ENCODE results near the gene METTL2B. TPM values are rescaled to one million over a fixed set of nuclear protein-coding genes. Genes with fewer than 3 reads are reported as not detected.
"Not testable (repeated sequence)": the region's sequence is repeated elsewhere in the genome, so short reads cannot be mapped to it uniquely, and the experiment has no call there.

The METTL2B gene
- total RNA-seq, 1 experiment from 2014 or later = 37.2 TPM

- H3K27me3 ChIP-seq (replicated peaks); H3K4me3 ChIP-seq; H3K27ac ChIP-seq; H3K9me3 ChIP-seq (replicated peaks); H3K4me1 ChIP-seq (replicated peaks); H3K36me3 ChIP-seq: not testable (repeated sequence)
- peak; percentile 14 to 48 for DNase-seq (ENCODE audit: low read depth in 1 of 2, low spot score in 2 of 2)
Observed at GRCh38 chr7:128525584-128525983, 49.0 kb downstream of the METTL2B start.

GRCh38 chr7:128526062-128526466 lies 49.5 kb downstream of the METTL2B start:
- DNase-seq (ENCODE audit: low read depth in 1 of 2, low spot score in 2 of 2); H3K27ac ChIP-seq; H3K4me1 ChIP-seq (replicated peaks); H3K4me3 ChIP-seq; H3K9me3 ChIP-seq (replicated peaks); H3K36me3 ChIP-seq; H3K27me3 ChIP-seq (replicated peaks): not testable (repeated sequence)

- H3K4me3 ChIP-seq; DNase-seq (ENCODE audit: low read depth in 1 of 2, low spot score in 2 of 2); H3K36me3 ChIP-seq; H3K4me1 ChIP-seq (replicated peaks); H3K27me3 ChIP-seq (replicated peaks); H3K27ac ChIP-seq; H3K9me3 ChIP-seq (replicated peaks): not testable (repeated sequence)
Observed at GRCh38 chr7:128529191-128529590, 52.6 kb downstream of the METTL2B start.

DNA sequence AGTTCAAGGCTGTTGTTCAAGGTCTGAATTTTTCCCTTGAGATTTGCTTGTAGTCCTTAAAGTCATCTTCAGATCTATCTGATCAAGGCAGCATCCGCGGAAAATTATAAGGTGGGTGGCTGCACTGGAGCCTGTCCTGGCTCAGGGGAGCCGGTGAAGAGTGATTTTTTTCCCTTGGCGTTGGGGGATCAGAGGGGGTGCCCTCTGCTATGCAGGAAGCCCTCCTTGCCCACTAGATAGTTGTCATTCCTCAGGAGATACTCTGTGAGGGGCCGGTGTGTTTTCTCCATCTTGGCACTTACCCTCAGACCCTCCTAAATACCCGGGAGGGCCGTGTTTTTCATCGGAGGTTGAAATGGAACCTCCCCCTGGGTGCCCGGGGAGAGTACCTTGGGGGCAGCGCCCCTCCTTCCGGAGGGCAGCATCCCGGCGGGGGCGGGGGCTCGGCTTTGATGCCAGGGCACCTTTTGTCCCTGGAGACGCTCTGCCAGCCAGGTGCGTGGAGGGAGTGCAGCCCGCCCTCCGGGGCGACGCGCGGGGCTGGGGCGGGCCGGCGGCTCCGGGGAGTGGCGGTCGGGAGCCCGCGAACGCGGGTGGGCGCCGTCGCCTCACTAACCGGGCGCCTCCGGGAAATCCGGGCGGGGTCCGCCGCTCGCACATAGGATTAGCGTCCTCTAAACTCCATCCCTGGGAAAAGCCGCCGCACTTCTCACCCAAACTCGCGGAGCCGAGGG lies 53.7 kb downstream of the METTL2B start:
- DNase-seq (ENCODE audit: low read depth in 1 of 2, low spot score in 2 of 2) = peak in 1 of 2 experiments; percentile 6
- Histone ChIP-seq H3K4me3 (peak overlapping the region; percentile 79), H3K27ac (peak overlapping the region; percentile 58; the same call in 1 of the 2 replicates)
- not testable (repeated sequence) for H3K36me3 ChIP-seq; H3K4me1 ChIP-seq (replicated peaks); H3K27me3 ChIP-seq (replicated peaks); H3K9me3 ChIP-seq (replicated peaks)

- H3K4me3 ChIP-seq = peak overlapping the region; percentile 79
Observed at GRCh38 chr7:128530855-128531104, 54.2 kb downstream of the METTL2B start.

DNA sequence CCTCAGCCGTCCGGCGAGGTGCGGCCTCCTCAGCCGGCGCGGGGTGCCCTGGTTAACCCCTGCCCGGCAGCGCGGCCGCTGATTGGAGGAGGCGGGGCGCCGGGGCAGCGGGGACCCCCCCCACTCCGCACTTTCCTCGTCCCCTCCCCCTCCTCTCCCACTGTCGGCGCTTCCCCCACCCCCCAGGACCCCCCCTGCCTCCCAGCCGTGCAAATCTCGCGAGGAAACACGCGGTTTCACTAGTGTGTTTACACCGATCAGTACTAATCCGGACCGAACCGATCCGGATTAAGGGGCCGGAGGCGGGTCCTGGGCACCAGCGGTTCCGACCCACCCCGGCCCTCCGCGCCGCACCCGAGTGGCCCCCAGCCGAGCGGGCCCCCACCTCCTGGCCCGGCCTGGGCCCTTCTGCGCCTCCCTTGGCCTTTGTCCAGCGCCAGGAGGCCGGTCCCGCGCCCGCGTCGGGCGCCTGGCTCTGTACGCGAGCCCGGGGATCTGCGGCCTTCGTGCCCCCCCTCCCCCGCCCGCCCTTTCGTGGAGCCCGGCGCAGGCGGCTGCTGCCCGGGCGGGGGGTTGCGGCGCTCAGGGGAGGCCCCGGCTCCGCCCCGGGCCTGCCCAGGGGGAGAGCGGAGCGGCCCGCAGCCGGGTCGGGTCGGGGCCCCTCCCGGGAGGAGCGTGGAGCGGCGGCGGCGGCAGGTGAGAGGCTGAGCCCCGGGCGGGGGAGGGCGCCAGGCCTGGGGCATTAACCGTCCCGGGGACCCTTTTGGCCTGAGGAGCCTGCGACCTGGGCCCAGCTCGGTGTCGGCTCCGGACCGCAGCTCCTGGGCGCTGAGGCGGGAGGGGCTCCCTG lies 54.8 kb downstream of the METTL2B start:
- not testable (repeated sequence) for H3K9me3 ChIP-seq (replicated peaks); H3K36me3 ChIP-seq; H3K4me1 ChIP-seq (replicated peaks); H3K27me3 ChIP-seq (replicated peaks)
- Histone ChIP-seq H3K4me3 (peak overlapping the region; percentile 79), H3K27ac (peak overlapping the region; percentile 95)
- DNase-seq (ENCODE audit: low read depth in 1 of 2, low spot score in 2 of 2) = peak; percentile 80 to 90

More at GRCh38 chr7:128530855-128531104, 54.2 kb downstream of the METTL2B start:
- Histone ChIP-seq H3K27me3 (replicated peaks) (no peaks in the 10 kb centered on the region), H3K27ac (peak overlapping the region; percentile 58; the same call in 1 of the 2 replicates), H3K9me3 (replicated peaks) (no peaks in the 10 kb centered on the region), H3K4me1 (replicated peaks) (no peaks in the 10 kb centered on the region), H3K36me3 (peaks cover 8% of the 10 kb centered on the region; the same call in 1 of the 2 replicates)
- peak in 1 of 2 experiments; percentile 46 for DNase-seq (ENCODE audit: low read depth in 1 of 2, low spot score in 2 of 2)

DNA sequence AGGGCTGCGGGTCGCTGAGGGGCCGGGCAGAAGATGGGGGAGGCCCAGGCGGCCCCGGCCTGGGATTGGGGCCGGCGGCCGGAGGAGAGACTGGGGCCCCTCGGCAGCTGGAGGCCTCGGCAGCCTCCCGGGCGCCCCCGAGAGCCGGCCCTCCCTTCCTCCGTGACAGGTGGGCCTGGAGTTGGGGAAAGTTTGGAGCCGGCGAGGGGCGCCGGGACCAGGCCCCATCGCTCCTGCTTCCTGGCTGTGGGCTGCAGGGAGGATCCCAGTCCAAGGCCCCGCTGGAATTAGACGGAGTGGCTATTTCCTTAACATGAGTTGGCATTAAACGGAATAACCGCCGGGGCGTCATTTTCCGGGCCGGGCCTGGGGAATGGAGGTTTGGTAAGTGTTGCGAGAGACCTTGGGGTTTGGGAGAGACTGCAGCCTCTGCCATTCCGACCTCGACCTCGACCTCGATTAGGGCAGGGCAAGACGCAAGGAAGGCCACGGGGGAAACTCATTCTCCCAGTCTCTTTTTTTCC lies 55.5 kb downstream of the METTL2B start:
- not testable (repeated sequence) for H3K36me3 ChIP-seq; H3K27me3 ChIP-seq (replicated peaks); H3K4me1 ChIP-seq (replicated peaks); H3K9me3 ChIP-seq (replicated peaks)
- DNase-seq (ENCODE audit: low read depth in 1 of 2, low spot score in 2 of 2) = peak; percentile 46 to 50
- Histone ChIP-seq H3K4me3 (peak overlapping the region; percentile 79), H3K27ac (peak overlapping the region; percentile 95)

DNA sequence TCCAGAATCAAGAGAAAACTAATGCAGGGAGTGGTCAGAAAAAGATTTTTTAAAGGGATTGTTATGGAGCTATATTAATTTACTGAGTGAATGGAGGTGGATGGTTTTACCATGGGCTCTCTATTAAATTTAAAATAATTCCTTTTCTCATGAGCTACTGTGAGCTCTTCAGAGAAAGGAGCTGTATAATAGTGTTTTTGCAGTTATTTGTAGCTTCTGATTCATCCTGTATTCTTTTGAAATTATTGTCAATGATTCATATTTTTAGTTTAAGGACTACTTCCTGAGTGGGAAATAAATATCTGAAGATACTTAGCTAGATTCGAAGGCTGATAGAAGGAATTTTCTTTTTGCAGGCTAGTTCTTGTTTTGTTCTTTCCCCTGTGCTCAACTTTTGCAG lies 56.4 kb downstream of the METTL2B start:
- not testable (repeated sequence) for DNase-seq (ENCODE audit: low read depth in 1 of 2, low spot score in 2 of 2)

DNA sequence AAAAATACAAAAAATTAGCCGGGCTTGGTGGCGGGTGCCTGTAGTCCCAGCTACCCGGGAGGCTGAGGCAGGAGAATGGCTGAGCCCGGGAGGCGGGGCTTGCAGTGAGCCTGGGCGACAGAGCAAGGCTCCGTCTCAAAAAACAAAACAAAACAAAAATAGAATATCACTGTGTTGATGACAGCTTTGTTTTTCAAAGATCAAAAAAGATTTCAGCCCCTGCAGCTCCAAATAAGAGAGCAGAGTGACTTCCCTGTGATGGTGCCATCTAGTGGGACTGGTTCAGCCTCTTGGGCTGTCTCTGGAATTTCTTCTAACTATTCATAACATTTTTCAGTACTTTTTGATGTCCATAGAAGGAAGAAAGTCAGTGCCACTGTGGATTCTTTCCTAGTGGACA lies 60.9 kb downstream of the METTL2B start:
- not testable (repeated sequence) for H3K27ac ChIP-seq
- peak in 1 of 2 experiments; percentile 41 for DNase-seq (ENCODE audit: low read depth in 1 of 2, low spot score in 2 of 2)

More for the DNA sequence above, 56.4 kb downstream of the METTL2B start:
- H3K4me1 ChIP-seq (replicated peaks); H3K4me3 ChIP-seq; H3K36me3 ChIP-seq; H3K9me3 ChIP-seq (replicated peaks); H3K27me3 ChIP-seq (replicated peaks); H3K27ac ChIP-seq: not testable (repeated sequence)

GRCh38 chr7:128542530-128542929 lies 66.0 kb downstream of the METTL2B start:
- not testable (repeated sequence) for H3K4me1 ChIP-seq (replicated peaks); DNase-seq (ENCODE audit: low read depth in 1 of 2, low spot score in 2 of 2)

More for the DNA sequence above, 60.9 kb downstream of the METTL2B start:
- not testable (repeated sequence) for H3K4me3 ChIP-seq; H3K9me3 ChIP-seq (replicated peaks); H3K27me3 ChIP-seq (replicated peaks); H3K4me1 ChIP-seq (replicated peaks)
- peaks cover 15% of the 10 kb centered on the region for H3K36me3 ChIP-seq

DNA sequence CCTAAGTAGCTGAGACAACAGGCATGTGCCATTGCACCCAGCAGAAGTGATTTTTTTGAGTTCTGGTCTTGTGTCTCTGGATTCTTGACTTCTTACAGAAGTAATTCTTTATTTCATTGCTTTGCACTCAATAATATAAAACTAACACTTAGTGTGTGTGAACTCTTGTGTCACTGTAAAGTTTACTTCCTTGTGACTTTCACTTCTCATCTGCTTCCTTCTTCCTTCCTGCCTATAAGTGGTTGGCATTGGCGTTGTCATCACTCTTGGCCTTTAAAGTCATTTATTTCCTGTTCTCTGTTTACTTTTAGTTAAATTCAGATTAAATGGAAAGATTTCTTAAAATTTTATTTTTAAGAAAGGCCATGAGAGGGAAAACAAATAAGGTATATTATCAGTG lies 66.8 kb downstream of the METTL2B start:
- not testable (repeated sequence) for H3K4me3 ChIP-seq; H3K9me3 ChIP-seq (replicated peaks); H3K27me3 ChIP-seq (replicated peaks); DNase-seq (ENCODE audit: low read depth in 1 of 2, low spot score in 2 of 2); H3K27ac ChIP-seq; H3K4me1 ChIP-seq (replicated peaks)
- peaks cover 30% of the 10 kb centered on the region for H3K36me3 ChIP-seq

More at GRCh38 chr7:128542530-128542929, 66.0 kb downstream of the METTL2B start:
- H3K4me3 ChIP-seq; H3K9me3 ChIP-seq (replicated peaks); H3K27me3 ChIP-seq (replicated peaks); H3K27ac ChIP-seq: not testable (repeated sequence)
- H3K36me3 ChIP-seq = peaks cover 24% of the 10 kb centered on the region

- not testable (repeated sequence) for H3K4me1 ChIP-seq (replicated peaks); H3K27ac ChIP-seq; H3K4me3 ChIP-seq; H3K9me3 ChIP-seq (replicated peaks); DNase-seq (ENCODE audit: low read depth in 1 of 2, low spot score in 2 of 2); H3K27me3 ChIP-seq (replicated peaks)
- H3K36me3 ChIP-seq = peaks cover 24% of the 10 kb centered on the region
Observed at GRCh38 chr7:128546319-128546851, 69.8 kb downstream of the METTL2B start.

DNA sequence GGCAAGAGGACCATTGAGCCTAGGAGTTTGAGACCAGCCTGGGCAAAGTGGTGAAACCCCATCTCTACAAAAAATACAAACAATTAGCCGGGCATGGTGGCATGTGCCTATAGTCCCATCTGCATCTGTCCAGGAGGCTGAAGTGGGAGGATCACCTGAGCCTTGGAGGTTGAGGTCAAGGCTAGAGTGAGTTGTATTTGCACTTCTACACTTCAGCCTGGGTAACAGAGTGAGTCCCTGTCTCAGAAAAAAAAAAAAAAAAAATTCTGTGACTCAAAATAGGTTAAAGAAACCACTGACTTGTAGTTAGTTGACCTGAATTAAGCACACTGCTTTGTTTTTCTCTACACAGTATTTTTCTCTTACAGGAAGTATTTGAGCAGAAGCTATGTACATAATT lies 74.4 kb downstream of the METTL2B start:
- Histone ChIP-seq H3K4me1 (replicated peaks) (no peaks in the 10 kb centered on the region), H3K27ac (no peak overlapping the region), H3K27me3 (replicated peaks) (no peaks in the 10 kb centered on the region), H3K36me3 (peaks cover 19% of the 10 kb centered on the region), H3K4me3 (no peak overlapping the region), H3K9me3 (replicated peaks) (no peaks in the 10 kb centered on the region)
- DNase-seq (ENCODE audit: low read depth in 1 of 2, low spot score in 2 of 2) = no peak

DNA sequence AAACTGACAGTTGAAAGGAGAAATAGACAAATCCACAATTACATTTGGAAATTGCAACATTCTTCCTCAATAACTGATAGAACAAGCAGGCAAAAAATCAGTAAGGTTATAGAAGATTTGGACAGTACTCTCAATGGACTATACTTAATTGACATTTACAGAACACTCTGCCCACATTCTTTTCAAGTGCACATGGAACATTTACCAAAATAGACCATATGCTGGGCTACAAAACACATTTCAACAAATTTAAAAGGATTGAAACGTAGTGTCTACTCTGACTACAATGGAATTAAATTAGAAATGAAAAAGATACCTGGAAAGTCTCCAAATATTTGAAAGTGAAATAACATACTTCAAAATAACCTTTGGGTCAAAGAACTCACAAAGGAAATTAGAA lies 77.8 kb downstream of the METTL2B start:
- H3K27me3 ChIP-seq (replicated peaks); H3K4me3 ChIP-seq; H3K27ac ChIP-seq; DNase-seq (ENCODE audit: low read depth in 1 of 2, low spot score in 2 of 2); H3K9me3 ChIP-seq (replicated peaks); H3K4me1 ChIP-seq (replicated peaks); H3K36me3 ChIP-seq: not testable (repeated sequence)

All from SJSA1 (cell line).